Measurements from ENCODE around the gene FHL1. TPM values are rescaled to one million over a fixed set of nuclear protein-coding genes. Genes with fewer than 3 reads are reported as not detected.
A peak's percentile ranks its signal among the peaks of the same experiment; 100 is the strongest.
"Not testable (repeated sequence)": the region's sequence is repeated elsewhere in the genome, so short reads cannot be mapped to it uniquely, and the experiment has no call there.

FHL1 gene
- total RNA-seq, 4 donors from 2014 or later = 2,023 to 8,069 (median 7,102) TPM

DNA sequence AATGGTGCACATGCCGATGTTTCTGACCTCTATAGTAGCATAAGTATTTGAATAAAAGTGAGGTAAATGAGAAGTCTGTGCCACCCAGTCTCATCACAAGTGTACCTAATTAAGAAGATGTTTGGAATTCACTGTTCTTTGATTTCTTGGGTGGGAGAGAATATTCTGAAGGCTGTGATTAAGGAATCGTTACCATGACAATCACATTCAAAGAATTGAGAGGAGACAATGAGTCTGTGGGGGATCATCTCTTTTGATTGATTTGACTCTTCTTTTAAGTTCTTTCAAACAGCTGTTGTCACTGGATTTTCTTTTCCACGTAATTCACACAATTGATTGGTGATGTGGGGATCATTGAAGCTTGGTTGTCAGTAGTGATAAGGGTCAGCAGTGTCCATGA is 18.1 kb downstream of the FHL1 start:
- no peak for DNase-seq
- in situ Hi-C loops (cut with MboI; ENCODE audit: low sequenced_read_pairs in 4 of 4) (loop anchor here (5.0 to 25.0 kb wide), 6 partner anchors 49 to 131 kb away; partner anchors contain the start of gene MAP7D3 (in 1 of the 4)), intact Hi-C loops (cut with DNase I; ENCODE audit: low total_unique reads) (loop anchor here (5.0 to 10.0 kb wide), 3 partner anchors 87 to 409 kb away; partner anchors contain the start of genes HTATSF1 and MAP7D3)
- ATAC-seq = no peak
- Histone ChIP-seq H3K9me3 (no peaks in the 10 kb centered on the region), H3K4me3 (no peak overlapping the region), H3K36me3 (no peaks in the 10 kb centered on the region), H3K4me1 (peaks cover 7 to 15% of the 10 kb centered on the region in 2 donors), H3K27me3 (no peaks in the 10 kb centered on the region), H3K27ac (peak overlapping the region in 2 of 4 donors; percentile 54 to 84)
- TF ChIP-seq, protein P1, sequence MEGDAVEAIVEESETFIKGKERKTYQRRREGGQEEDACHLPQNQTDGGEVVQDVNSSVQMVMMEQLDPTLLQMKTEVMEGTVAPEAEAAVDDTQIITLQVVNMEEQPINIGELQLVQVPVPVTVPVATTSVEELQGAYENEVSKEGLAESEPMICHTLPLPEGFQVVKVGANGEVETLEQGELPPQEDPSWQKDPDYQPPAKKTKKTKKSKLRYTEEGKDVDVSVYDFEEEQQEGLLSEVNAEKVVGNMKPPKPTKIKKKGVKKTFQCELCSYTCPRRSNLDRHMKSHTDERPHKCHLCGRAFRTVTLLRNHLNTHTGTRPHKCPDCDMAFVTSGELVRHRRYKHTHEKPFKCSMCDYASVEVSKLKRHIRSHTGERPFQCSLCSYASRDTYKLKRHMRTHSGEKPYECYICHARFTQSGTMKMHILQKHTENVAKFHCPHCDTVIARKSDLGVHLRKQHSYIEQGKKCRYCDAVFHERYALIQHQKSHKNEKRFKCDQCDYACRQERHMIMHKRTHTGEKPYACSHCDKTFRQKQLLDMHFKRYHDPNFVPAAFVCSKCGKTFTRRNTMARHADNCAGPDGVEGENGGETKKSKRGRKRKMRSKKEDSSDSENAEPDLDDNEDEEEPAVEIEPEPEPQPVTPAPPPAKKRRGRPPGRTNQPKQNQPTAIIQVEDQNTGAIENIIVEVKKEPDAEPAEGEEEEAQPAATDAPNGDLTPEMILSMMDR (IDR thresholded peaks at IDR 0.05 in 4 of 5, conservative IDR thresholded peaks at IDR 0.05 in 1 of 5) = no peak
- no peak for TF ChIP-seq POLR2A (IDR thresholded peaks at IDR 0.05)

DNA sequence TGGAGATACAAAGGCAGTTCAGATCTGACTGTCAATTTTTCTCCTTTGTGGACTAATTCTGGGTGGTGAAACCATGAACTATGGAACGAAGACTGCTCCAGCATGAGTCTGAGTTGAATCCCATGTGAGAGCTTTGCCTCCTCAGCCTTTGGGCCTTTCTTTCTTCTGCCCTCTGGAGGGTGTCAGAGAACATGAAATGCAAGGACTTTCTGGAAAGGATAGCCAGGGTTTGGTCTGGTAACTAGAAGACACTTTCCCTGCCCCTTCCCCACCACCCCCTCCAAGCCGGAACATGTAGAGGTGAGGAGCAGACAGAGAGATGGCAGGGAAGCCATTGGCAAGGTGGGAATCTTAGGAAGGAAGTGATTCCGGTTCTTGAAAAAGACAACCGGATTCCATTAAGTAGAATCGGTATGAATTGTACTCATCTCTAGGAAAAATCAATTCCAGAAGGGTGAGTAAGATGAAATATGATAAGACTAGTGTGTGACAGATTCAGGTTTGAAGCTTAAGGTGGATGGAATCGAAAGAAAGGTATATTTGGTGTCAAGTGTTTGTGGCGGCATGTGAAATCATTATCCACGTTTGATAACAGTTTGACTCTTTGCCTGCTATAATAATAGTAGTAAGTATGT is 19.0 kb downstream of the FHL1 start:
- intact Hi-C loops (cut with DNase I; ENCODE audit: low total_unique reads) = loop anchor here (1.0 to 10.0 kb wide), 4 partner anchors 86 to 408 kb away; partner anchors contain the start of genes HTATSF1 and MAP7D3
- H3K9me3 ChIP-seq = no peaks in the 10 kb centered on the region
- peak overlapping the region; percentile 33 to 84 (median 54) for H3K27ac ChIP-seq
- in situ Hi-C loops (cut with MboI; ENCODE audit: low sequenced_read_pairs in 4 of 4) = loop anchor here (5.0 to 25.0 kb wide), 6 partner anchors 48 to 132 kb away; partner anchors contain the start of gene MAP7D3 (in 1 of the 4)
- no peaks in the 10 kb centered on the region for H3K36me3 ChIP-seq
- TF ChIP-seq, protein P1 (IDR thresholded peaks at IDR 0.05 in 4 of 5, conservative IDR thresholded peaks at IDR 0.05 in 1 of 5) = peak; percentile 10 to 54 (median 41)
- no peak for TF ChIP-seq POLR2A (IDR thresholded peaks at IDR 0.05)
- ATAC-seq (peak in 1 of 2 donors; percentile 48), DNase-seq (no peak)
- H3K27me3 ChIP-seq = no peaks in the 10 kb centered on the region
- H3K4me3 ChIP-seq = no peak overlapping the region
- H3K4me1 ChIP-seq = peaks cover 7 to 24% of the 10 kb centered on the region in 2 donors

DNA sequence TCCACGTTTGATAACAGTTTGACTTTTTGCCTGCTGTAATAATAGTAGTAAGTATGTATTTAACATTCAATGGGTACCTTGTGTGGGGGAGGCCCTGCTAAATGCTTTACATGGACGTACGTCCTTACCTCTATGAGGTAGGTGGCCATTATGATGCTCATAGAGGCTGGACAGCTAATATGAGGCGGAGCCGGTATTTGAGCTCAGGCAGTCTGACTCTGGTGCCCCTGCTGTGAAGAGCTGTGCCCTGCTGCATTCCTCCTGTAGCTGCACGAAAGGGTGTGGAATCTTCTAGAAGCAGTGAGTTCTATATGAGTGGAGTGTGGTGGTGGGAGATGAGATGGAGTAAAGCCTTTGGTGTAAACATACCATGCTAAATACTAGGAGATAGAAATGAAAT is 20.7 kb downstream of the FHL1 start:
- intact Hi-C loops (cut with DNase I; ENCODE audit: low total_unique reads) = loop anchor here (5.0 to 10.0 kb wide), 3 partner anchors 84 to 407 kb away; partner anchors contain the start of genes HTATSF1 and MAP7D3
- Histone ChIP-seq H3K27ac (peak overlapping the region; percentile 78 to 92 (median 84)), H3K4me1 (peaks cover 7 to 29% of the 10 kb centered on the region in 2 donors)
- not testable (repeated sequence) for ATAC-seq, H3K4me3 ChIP-seq, H3K27me3 ChIP-seq, H3K9me3 ChIP-seq, DNase-seq, H3K36me3 ChIP-seq
- in situ Hi-C loops (cut with MboI; ENCODE audit: low sequenced_read_pairs in 4 of 4) = loop anchor here (5.0 to 25.0 kb wide), 6 partner anchors 47 to 133 kb away; partner anchors contain the start of gene MAP7D3 (in 1 of the 4)

DNA sequence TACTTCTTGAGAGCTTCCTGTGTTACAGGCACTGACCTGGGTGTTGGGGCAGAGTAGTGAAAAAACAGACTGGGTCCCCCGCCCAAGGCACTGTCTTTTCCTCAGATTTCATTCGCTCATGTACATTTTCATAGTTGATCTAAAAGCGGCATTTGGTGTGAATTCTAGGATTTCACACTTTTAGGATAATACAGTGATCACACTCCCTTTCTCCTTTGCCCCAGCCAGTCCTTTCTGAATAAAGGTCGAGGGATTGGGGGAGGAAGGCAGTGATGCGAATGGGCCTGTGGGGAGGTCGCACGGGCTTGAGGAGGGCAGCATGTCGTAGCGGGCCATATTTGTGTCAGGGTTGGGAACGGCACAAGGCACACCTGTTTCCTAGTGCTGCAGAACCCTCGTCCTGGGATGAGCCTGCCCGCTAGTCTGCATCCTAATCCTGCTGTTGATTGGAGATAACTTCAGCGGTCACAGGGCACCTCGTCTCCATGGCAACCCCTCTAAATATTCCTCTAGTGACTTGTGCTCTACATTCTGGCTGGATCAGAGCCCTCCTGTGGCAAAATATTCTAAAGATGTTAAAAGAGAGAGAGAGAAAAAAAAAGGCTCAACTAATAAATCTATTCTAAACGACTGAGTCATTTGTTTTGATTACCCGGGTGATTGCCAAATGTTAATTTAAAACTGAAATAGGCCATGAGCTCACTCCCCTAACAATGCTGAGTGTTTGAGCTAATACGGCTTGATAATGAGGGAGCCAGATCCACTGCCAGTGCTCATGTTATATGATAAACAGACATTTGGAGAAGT is 21.8 kb downstream of the FHL1 start:
- Histone ChIP-seq H3K9me3 (no peaks in the 10 kb centered on the region), H3K4me3 (peak overlapping the region in 1 of 4 donors; percentile 18), H3K36me3 (no peaks in the 10 kb centered on the region), H3K27ac (peak overlapping the region; percentile 78 to 92 (median 84)), H3K27me3 (no peaks in the 10 kb centered on the region), H3K4me1 (peaks cover 7 to 29% of the 10 kb centered on the region in 2 donors)
- intact Hi-C loops (cut with DNase I; ENCODE audit: low total_unique reads) (loop anchor here (5.0 to 10.0 kb wide), 3 partner anchors 83 to 406 kb away; partner anchors contain the start of genes HTATSF1 and MAP7D3), in situ Hi-C loops (cut with MboI; ENCODE audit: low sequenced_read_pairs in 4 of 4) (loop anchor here (5.0 to 25.0 kb wide), 6 partner anchors 46 to 134 kb away; partner anchors contain the start of gene MAP7D3 (in 1 of the 4))
- ATAC-seq (peak; percentile 16 to 78), DNase-seq (peak in 1 of 2 donors; percentile 35)
- no peak for TF ChIP-seq POLR2A (IDR thresholded peaks at IDR 0.05)
- TF ChIP-seq, protein P1 (IDR thresholded peaks at IDR 0.05 in 4 of 5, conservative IDR thresholded peaks at IDR 0.05 in 1 of 5) = no peak

All from gastrocnemius medialis (tissue), 4 donors.